ENCODE results near the gene SULT1A1.
"Not testable (repeated sequence)": the region's sequence is repeated elsewhere in the genome, so short reads cannot be mapped to it uniquely, and the experiment has no call there.

Gene SULT1A1

GRCh38 chr16:28609631-28610594 lies at the start of gene SULT1A1:
SULT1A1 (minus strand) TSS chr16:28610044; CDS start chr16:28608855, 1,189 bp downstream.
- peak; percentile 6 to 72 for DNase-seq (ENCODE audit: low read depth in 2 of 2)
- H3K4me3 ChIP-seq (replicated peaks in 1 of 2; ENCODE audit: low read depth in 2 of 2, low read length in 2 of 2), result peak within 1 kb of the TSS in 1 of 2 donors; percentile 33
- no peak for TF ChIP-seq CTCF (IDR thresholded peaks at IDR 0.05; ENCODE audit: low read depth, low read length)

GRCh38 chr16:28639959-28640358 lies 30.1 kb upstream of the SULT1A1 start:
- H3K4me3 ChIP-seq (replicated peaks in 1 of 2; ENCODE audit: low read depth in 2 of 2, low read length in 2 of 2); DNase-seq (ENCODE audit: low read depth in 2 of 2): not testable (repeated sequence)

- not testable (repeated sequence) for H3K4me3 ChIP-seq (replicated peaks in 1 of 2; ENCODE audit: low read depth in 2 of 2, low read length in 2 of 2); DNase-seq (ENCODE audit: low read depth in 2 of 2)
These were observed 28.5 kb upstream of the SULT1A1 start for GRCh38 chr16:28638359-28638758.

- DNase-seq (ENCODE audit: low read depth in 2 of 2); H3K4me3 ChIP-seq (replicated peaks in 1 of 2; ENCODE audit: low read depth in 2 of 2, low read length in 2 of 2): not testable (repeated sequence)
These were observed 27.9 kb upstream of the SULT1A1 start, which contains the start of gene NPIPB8 for GRCh38 chr16:28637765-28638164. NPIPB8 (plus strand) TSS chr16:28638065; CDS start chr16:28638361, 296 bp downstream.

GRCh38 chr16:28636093-28636823 lies 26.4 kb upstream of the SULT1A1 start:
- peak; percentile 76 to 79 for DNase-seq (ENCODE audit: low read depth in 2 of 2)
- not testable (repeated sequence) for H3K4me3 ChIP-seq (replicated peaks in 1 of 2; ENCODE audit: low read depth in 2 of 2, low read length in 2 of 2)

- not testable (repeated sequence) for DNase-seq (ENCODE audit: low read depth in 2 of 2); H3K4me3 ChIP-seq (replicated peaks in 1 of 2; ENCODE audit: low read depth in 2 of 2, low read length in 2 of 2)
These were observed 21.1 kb upstream of the SULT1A1 start for GRCh38 chr16:28630905-28631304.

GRCh38 chr16:28623172-28623711 lies 13.4 kb upstream of the SULT1A1 start:
- peak overlapping the region in 1 of 2 donors; percentile 24 for H3K4me3 ChIP-seq (replicated peaks in 1 of 2; ENCODE audit: low read depth in 2 of 2, low read length in 2 of 2)
- DNase-seq (ENCODE audit: low read depth in 2 of 2), result peak in 1 of 2 donors; percentile 20
- TF ChIP-seq CTCF (IDR thresholded peaks at IDR 0.05; ENCODE audit: low read depth, low read length), result no peak

GRCh38 chr16:28622532-28623171 lies 12.8 kb upstream of the SULT1A1 start:
- DNase-seq (ENCODE audit: low read depth in 2 of 2), result not testable (repeated sequence)
- peak overlapping the region in 1 of 2 donors; percentile 24 for H3K4me3 ChIP-seq (replicated peaks in 1 of 2; ENCODE audit: low read depth in 2 of 2, low read length in 2 of 2)

- no peak overlapping the region for H3K4me3 ChIP-seq (replicated peaks in 1 of 2; ENCODE audit: low read depth in 2 of 2, low read length in 2 of 2)
- no peak for TF ChIP-seq CTCF (IDR thresholded peaks at IDR 0.05; ENCODE audit: low read depth, low read length)
- no peak for DNase-seq (ENCODE audit: low read depth in 2 of 2)
These were observed 11.8 kb upstream of the SULT1A1 start for GRCh38 chr16:28621481-28622155.

- DNase-seq (ENCODE audit: low read depth in 2 of 2); H3K4me3 ChIP-seq (replicated peaks in 1 of 2; ENCODE audit: low read depth in 2 of 2, low read length in 2 of 2): not testable (repeated sequence)
These were observed 10.5 kb upstream of the SULT1A1 start for GRCh38 chr16:28620316-28620715.
